Adrenal gland (tissue), 5 donors: ENCODE data around the gene DDX31.

Experiments
- CTCF ChIP-seq, 6 experiments: fragments of 450-650 bp in 4 of 6; fragments of 200-600 bp in 2 of 6; sonication (generic) in 1 of 6; IDR thresholded peaks; 1 replicate in 5 of 6; 2 replicates in 1 of 6; pipeline versions ENCODE4 v1.5.1 to v1.8.0; 2016 to 2021; ENCODE audit warnings: antibody characterized with exemption in 6 of 6, mild to moderate bottlenecking in 2 of 6, moderate library complexity in 1 of 6
- POLR2A ChIP-seq, 2 donors: fragments of 450-650 bp; IDR thresholded peaks; one replicate each; pipeline ENCODE4 v1.6.1; 2017; ENCODE audit warnings: antibody characterized with exemption in 2 of 2, mild to moderate bottlenecking in 2 of 2, moderate library complexity in 1 of 2
- donor health status: DM: no; HTN: no; CAD: no.

GRCh38 chr9:132656299-132656698 is 13.5 kb downstream of the DDX31 start:
- no peak for TF ChIP-seq CTCF (IDR thresholded peaks at IDR 0.05)
- no peak for TF ChIP-seq POLR2A (IDR thresholded peaks at IDR 0.05)
